ENCODE data around the gene DMWD.

DNA sequence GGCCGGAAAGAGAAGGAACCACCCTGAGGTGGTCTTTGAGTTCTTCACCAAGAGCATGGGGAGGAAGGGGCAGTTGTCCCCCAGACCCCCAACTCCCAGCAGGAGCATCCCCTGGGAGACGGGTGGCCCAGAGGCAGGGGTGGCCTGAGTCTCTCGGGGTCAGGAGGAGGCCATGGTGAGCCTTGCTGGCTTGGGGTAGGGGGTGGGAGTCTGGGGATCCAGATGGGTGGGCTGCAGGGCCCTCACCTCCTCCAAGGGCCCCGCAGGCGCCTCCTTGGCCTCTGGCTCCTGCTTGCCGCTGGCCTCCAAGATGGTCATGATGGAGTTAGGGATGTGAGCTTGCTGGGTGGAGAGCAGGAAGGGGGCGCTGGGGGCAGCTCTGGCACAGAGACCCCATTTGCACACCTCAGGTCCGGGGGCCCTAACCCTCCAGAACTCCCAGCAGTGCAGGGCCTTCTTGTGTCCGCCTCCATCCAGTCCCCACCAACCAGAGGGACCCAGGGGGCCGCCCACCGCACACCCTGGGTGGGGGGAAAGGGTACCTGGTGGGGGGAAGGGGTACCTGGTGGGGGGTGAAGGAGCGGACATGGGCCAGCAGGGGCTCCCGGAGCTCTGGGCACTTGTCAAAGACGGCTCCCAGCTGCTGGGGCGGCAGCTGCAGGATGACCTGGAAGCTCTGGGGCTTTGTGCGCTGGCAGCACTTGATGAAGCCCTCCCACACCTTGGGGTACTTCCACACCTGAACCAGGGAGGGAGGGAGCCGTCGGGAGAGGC is 23.8 kb upstream of the DMWD start:
- TF ChIP-seq CTCF (IDR thresholded peaks at IDR 0.05) (no peak), POLR2A (IDR thresholded peaks at IDR 0.05) (no peak)
